Hepatocyte (in vitro differentiated cells): ENCODE measurements around the gene EIF3I. TPM values are rescaled to one million over a fixed set of nuclear protein-coding genes. Genes with fewer than 3 reads are reported as not detected.
A peak's percentile ranks its signal among the peaks of the same experiment; 100 is the strongest.

Experiments used
- DNase-seq: peaks from one replicate; pipeline ENCODE4 v3.0.0-alpha.2; 2016; ENCODE audit warnings: low spot score
- H2AFZ ChIP-seq: fragments of 200-600 bp; sonication (generic); 2 replicates; pipeline ENCODE4 v1.6.0; 2016; ENCODE audit warnings: antibody characterized with exemption, mild to moderate bottlenecking
- H3K27ac ChIP-seq: fragments of 200-600 bp; sonication (generic); 2 replicates; pipeline ENCODE4 v1.5.1; 2016; ENCODE audit warnings: mild to moderate bottlenecking
- H3K27me3 ChIP-seq: fragments of 200-600 bp; sonication (generic); 2 replicates; pipeline ENCODE4 v1.6.1; 2016
- H3K36me3 ChIP-seq: fragments of 200-600 bp; sonication (generic); replicated peaks from 2 replicates; pipeline ENCODE4 v1.5.1; 2016; ENCODE audit warnings: low read depth; ENCODE audit not compliant: insufficient read depth
- H3K4me1 ChIP-seq: fragments of 200-600 bp; sonication (generic); 2 replicates; pipeline ENCODE4 v1.5.1; 2016; ENCODE audit warnings: mild to moderate bottlenecking, moderate library complexity; ENCODE audit not compliant: insufficient read depth
- H3K4me2 ChIP-seq: fragments of 200-600 bp; sonication (generic); 2 replicates; pipeline ENCODE4 v1.6.0; 2016
- H3K4me3 ChIP-seq: fragments of 200-600 bp; sonication (generic); 2 replicates; pipeline ENCODE4 v1.5.1; 2016; ENCODE audit warnings: mild to moderate bottlenecking
- H3K79me2 ChIP-seq: fragments of 200-600 bp; sonication (generic); 2 replicates; pipeline ENCODE4 v1.6.0; 2017; ENCODE audit warnings: mild to moderate bottlenecking
- H3K9me2 ChIP-seq: fragments of 200-600 bp; sonication (generic); replicated peaks from 2 replicates; pipeline ENCODE4 v1.6.0; 2017; ENCODE audit warnings: mild to moderate bottlenecking; ENCODE audit not compliant: insufficient read depth
- H3K9me3 ChIP-seq: fragments of 200-600 bp; sonication (generic); 2 replicates; pipeline ENCODE4 v1.5.1; 2016; ENCODE audit warnings: low read depth, mild to moderate bottlenecking
- H4K20me1 ChIP-seq: fragments of 200-600 bp; sonication (generic); 2 replicates; pipeline ENCODE4 v1.6.0; 2016; ENCODE audit warnings: mild to moderate bottlenecking; ENCODE audit not compliant: insufficient read depth, poor library complexity, severe bottlenecking
- EZH2 ChIP-seq: fragments of 200-600 bp; sonication (generic); IDR thresholded peaks from 2 replicates; pipeline ENCODE4 v1.6.1; 2016; ENCODE audit warnings: antibody characterized with exemption, mild to moderate bottlenecking, borderline replicate concordance
- EZH2phosphoT487 ChIP-seq: fragments of 200-600 bp; sonication (generic); IDR thresholded peaks from one replicate; pipeline ENCODE4 v1.6.1; 2018; ENCODE audit warnings: antibody characterized with exemption, mild to moderate bottlenecking, low read depth, moderate library complexity; ENCODE audit not compliant: unreplicated experiment, severe bottlenecking
- WGBS: methylation state at CpG from one replicate; pipeline ENCODE4 v1.1.6; 2016; ENCODE audit warnings: low lambda C conversion rate; ENCODE audit errors: missing lambda C conversion rate; 5-methylcytosine and 5-hydroxymethylcytosine counted together
- polyA plus RNA-seq: library from polyadenylated mRNA; unstranded; fragments of >200 nt; fragmentation: Nextera tagmentation; extraction: Ambion mirVana; gene quantifications from 2 replicates; pipeline ENCODE4 v1.2.1, GENCODE V29; 2016
- total RNA-seq: library from RNA; depleted of rRNA; stranded (reverse); fragments of >200 nt; gene quantifications from 2 replicates; pipeline ENCODE4 v1.2.3, GENCODE V29; 2014
- TF ChIP-seq, protein P1 (sequence below): fragments of 200-600 bp; sonication (generic); IDR thresholded peaks from 2 replicates; pipeline ENCODE4 v1.5.1; 2016; ENCODE audit warnings: antibody characterized with exemption, mild to moderate bottlenecking; ENCODE audit not compliant: poor library complexity

The EIF3I gene
- total and polyA plus RNA-seq, 2 experiments from 2014 or later: 177 to 227 TPM

DNA sequence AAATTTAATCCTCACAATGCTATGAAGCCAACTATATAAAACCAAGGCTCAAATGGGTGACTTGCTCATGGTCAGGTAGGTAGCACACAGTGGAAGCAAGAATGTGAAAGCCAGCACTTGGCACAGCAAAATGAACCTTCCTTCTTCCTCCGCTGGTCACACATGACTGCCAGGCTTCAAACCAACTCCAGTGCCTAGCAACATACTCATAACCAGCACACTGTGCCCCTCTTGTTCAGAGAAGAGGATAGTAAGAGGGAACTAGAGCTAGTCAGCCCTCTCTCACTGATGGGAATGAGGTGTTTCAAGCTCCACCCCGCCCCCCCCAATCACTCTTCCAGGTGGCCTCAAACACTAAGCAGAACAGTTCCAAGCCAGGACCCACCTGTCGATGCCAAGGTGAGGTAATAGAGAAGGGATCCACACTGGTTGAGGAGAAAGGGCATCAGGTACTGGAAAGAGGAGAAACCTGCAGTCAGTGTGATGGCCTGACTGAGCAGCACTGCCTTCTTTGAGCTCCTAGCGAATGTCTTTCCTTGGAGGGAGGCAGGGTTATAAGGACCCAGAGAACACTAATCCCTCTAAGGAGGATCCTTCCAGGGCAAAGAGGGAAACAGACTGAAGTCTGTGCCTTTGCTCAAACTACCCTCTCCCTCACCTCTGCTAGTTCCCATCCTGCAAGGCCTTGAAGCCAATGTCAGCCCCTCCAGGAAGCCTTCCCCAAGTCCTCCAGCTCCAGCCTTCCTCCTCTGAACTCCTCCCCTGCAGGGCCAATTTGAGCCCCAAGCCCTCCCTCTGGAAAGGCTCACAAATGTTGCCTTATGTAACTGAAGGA is 1.2 kb upstream of the EIF3I start:
- Histone ChIP-seq H3K36me3 (no peaks in the 10 kb centered on the region), H3K79me2 (peaks cover 44% of the 10 kb centered on the region), H3K27ac (peak overlapping the region; percentile 97), H3K27me3 (no peaks in the 10 kb centered on the region), H3K4me3 (no peak overlapping the region), H3K9me3 (no peaks in the 10 kb centered on the region), H3K4me2 (peak overlapping the region; percentile 94), H3K9me2 (no peaks in the 10 kb centered on the region), H3K4me1 (peaks cover 24% of the 10 kb centered on the region), H4K20me1 (no peaks in the 10 kb centered on the region), H2AFZ (no peak overlapping the region)
- DNase-seq: peak; percentile 5
- TF ChIP-seq, protein P1, sequence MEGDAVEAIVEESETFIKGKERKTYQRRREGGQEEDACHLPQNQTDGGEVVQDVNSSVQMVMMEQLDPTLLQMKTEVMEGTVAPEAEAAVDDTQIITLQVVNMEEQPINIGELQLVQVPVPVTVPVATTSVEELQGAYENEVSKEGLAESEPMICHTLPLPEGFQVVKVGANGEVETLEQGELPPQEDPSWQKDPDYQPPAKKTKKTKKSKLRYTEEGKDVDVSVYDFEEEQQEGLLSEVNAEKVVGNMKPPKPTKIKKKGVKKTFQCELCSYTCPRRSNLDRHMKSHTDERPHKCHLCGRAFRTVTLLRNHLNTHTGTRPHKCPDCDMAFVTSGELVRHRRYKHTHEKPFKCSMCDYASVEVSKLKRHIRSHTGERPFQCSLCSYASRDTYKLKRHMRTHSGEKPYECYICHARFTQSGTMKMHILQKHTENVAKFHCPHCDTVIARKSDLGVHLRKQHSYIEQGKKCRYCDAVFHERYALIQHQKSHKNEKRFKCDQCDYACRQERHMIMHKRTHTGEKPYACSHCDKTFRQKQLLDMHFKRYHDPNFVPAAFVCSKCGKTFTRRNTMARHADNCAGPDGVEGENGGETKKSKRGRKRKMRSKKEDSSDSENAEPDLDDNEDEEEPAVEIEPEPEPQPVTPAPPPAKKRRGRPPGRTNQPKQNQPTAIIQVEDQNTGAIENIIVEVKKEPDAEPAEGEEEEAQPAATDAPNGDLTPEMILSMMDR: no peak
- TF ChIP-seq EZH2 (no peak), EZH2phosphoT487 (no peak)
- WGBS: 87% methylated on average over 4 of the region's 4 CpGs

DNA sequence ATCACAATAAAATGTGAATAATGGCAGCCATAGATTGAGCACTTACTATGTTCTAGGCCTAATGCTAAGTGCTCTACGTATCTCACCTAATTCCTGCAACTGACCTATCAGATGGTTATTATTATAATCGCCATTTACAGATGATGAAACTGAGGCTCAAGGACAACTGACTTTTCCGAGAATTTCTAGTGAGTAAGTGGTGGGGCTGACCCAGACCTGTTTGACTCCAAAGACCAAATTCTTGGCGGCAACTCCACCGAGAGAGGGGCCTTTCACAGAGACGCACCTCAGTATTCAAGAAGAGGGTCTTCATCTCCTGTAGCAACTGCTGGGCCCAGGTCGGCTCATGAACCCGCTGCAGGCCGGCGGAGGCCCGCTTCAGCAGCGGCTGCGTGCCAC is 627 bp upstream of the EIF3I start:
- H4K20me1 ChIP-seq: no peaks in the 10 kb centered on the region
- H2AFZ ChIP-seq: peak overlapping the region; percentile 79
- H3K27ac ChIP-seq: peak overlapping the region; percentile 97
- peak overlapping the region; percentile 65 for H3K4me3 ChIP-seq
- H3K4me1 ChIP-seq: peaks cover 24% of the 10 kb centered on the region
- DNase-seq: no peak
- H3K9me2 ChIP-seq: no peaks in the 10 kb centered on the region
- WGBS: 9% methylated on average over 13 of the region's 13 CpGs
- H3K9me3 ChIP-seq: no peaks in the 10 kb centered on the region
- no peaks in the 10 kb centered on the region for H3K36me3 ChIP-seq
- peak overlapping the region; percentile 94 for H3K4me2 ChIP-seq
- H3K27me3 ChIP-seq: no peaks in the 10 kb centered on the region
- TF ChIP-seq, protein P1: no peak
- TF ChIP-seq EZH2phosphoT487: no peak
- no peak for TF ChIP-seq EZH2
- peaks cover 44% of the 10 kb centered on the region for H3K79me2 ChIP-seq

DNA sequence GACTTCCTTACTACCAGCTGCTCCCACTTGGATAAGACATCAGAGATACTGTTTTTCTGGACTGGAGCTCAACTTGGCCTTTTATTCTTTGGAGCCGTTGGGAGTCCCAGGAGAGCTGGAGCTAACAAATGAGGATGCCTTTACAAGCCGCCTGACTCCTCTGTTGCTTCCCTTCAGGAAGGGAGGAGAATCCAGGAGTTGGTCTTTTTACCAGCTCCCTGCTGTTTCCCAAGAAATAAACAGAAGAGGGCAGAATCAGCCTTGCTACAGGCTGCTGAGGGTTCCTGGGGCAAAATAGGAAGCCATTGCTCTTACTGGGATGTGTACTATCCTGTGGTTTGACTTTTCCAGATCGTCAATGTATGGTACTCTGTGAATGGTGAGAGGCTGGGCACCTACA is 1.5 kb downstream of the EIF3I start:
- Histone ChIP-seq H2AFZ (no peak overlapping the region), H3K4me2 (peak overlapping the region; percentile 94), H3K9me2 (no peaks in the 10 kb centered on the region), H3K27me3 (no peaks in the 10 kb centered on the region), H4K20me1 (no peaks in the 10 kb centered on the region), H3K27ac (peak overlapping the region; percentile 97), H3K36me3 (no peaks in the 10 kb centered on the region), H3K4me1 (peaks cover 24% of the 10 kb centered on the region), H3K9me3 (no peaks in the 10 kb centered on the region), H3K4me3 (no peak overlapping the region), H3K79me2 (peaks cover 44% of the 10 kb centered on the region)
- no peak for DNase-seq
- no peak for TF ChIP-seq EZH2phosphoT487
- TF ChIP-seq, protein P1: no peak
- TF ChIP-seq EZH2: no peak
- WGBS: 91% methylated on average over 3 of the region's 3 CpGs
